Panc1 (cell line): Measurements from ENCODE around the gene RNASEH2A. TPM values are rescaled to one million over a fixed set of nuclear protein-coding genes. Genes with fewer than 3 reads are reported as not detected.

Experiments
- ATAC-seq: fragments of 200-7000 bp; cut with Tn5 transposase; 2 replicates; pipeline ENCODE4 v1.9.1; 2020; ENCODE audit warnings: mild to moderate bottlenecking, moderate library complexity
- BruUV-seq: library from RNA; stranded (reverse); fragments of 400-500 nt; replicated peaks from 2 replicates; lab custom pipeline; 2021; lab: Mats Ljungman, UMichigan
- CTCF ChIA-PET: fragments of 300-600 bp; sonication (Branson Sonifier 250); formaldehyde crosslinking; loops from one replicate; lab custom pipeline; 2022; ENCODE audit warnings: antibody characterized with exemption; lab: Charles Lee
- POLR2A ChIA-PET: fragments of 300-600 bp; sonication (Branson Sonifier 250); formaldehyde crosslinking; loops from one replicate; lab custom pipeline; 2022; ENCODE audit warnings: antibody characterized with exemption; lab: Charles Lee
- DNase-seq: peaks from one replicate; pipeline ENCODE4 v3.0.0-alpha.2; 2010; ENCODE audit warnings: low read depth, low spot score
- H3K27ac ChIP-seq: 2 replicates; pipeline ENCODE4 v1.5.1; 2011; ENCODE audit warnings: mild to moderate bottlenecking, low read length, inconsistent platforms
- H3K27me3 ChIP-seq: fragments of 200-500 bp; sonication (Bioruptor generic); 2 replicates; pipeline ENCODE4 v1.6.0; 2014; ENCODE audit warnings: low read length, inconsistent platforms; ENCODE audit not compliant: control insufficient read depth, insufficient read depth
- H3K36me3 ChIP-seq: fragments of 200-500 bp; sonication (Bioruptor generic); 2 replicates; pipeline ENCODE4 v1.5.1; 2014; ENCODE audit warnings: inconsistent platforms, mild to moderate bottlenecking, low read length, moderate library complexity; ENCODE audit not compliant: control insufficient read depth, insufficient read depth
- H3K4me1 ChIP-seq: 2 replicates; pipeline ENCODE4 v1.5.1; 2011; ENCODE audit warnings: inconsistent platforms, mild to moderate bottlenecking, low read length, moderate library complexity; ENCODE audit not compliant: control insufficient read depth, insufficient read depth
- H3K4me3 ChIP-seq, 2 experiments: 2 replicates each; pipeline ENCODE4 v1.5.1; 2011 to 2012; ENCODE audit warnings: low read depth in 2 of 2, low read length in 2 of 2, mild to moderate bottlenecking in 2 of 2, inconsistent platforms in 1 of 2, moderate library complexity in 1 of 2
- H3K9me3 ChIP-seq: fragments of 200-500 bp; sonication (Bioruptor generic); 2 replicates; pipeline ENCODE4 v1.5.1; 2014; ENCODE audit warnings: low read depth, mild to moderate bottlenecking, inconsistent platforms, low read length, moderate library complexity; ENCODE audit not compliant: control insufficient read depth, insufficient read depth
- POLR2AphosphoS5 ChIP-seq: IDR thresholded peaks from 2 replicates; pipeline ENCODE4 v1.6.1; 2012; ENCODE audit warnings: mild to moderate bottlenecking, low read depth, low read length, moderate library complexity
- SIN3A ChIP-seq: IDR thresholded peaks from 2 replicates; pipeline ENCODE4 v1.6.1; 2012; ENCODE audit warnings: low read depth, mild to moderate bottlenecking, low read length, moderate library complexity, borderline replicate concordance; ENCODE audit not compliant: insufficient read depth
- TCF7L2 ChIP-seq: IDR thresholded peaks from 2 replicates; pipeline ENCODE4 v1.6.1; 2011; ENCODE audit warnings: mild to moderate bottlenecking, low read depth, low read length, inconsistent platforms
- in situ Hi-C: cut with HindIII; loops from 2 replicates; pipeline ENCODE4 v1.10.0; 2016; ENCODE audit warnings: low sequenced_read_pairs, low pct_unique_long_range_greater_than_20kb
- intact Hi-C: fragments of 100-400 bp; cut with micrococcal nuclease; formaldehyde crosslinking; loops from one replicate; pipeline ENCODE4 v1.10.0; 2022; ENCODE audit not compliant: unreplicated experiment
- microRNA-seq: library from miRNA; unstranded; fragments of <30 nt; microRNA quantifications from one replicate; pipeline ENCODE4 v1.1.0, GENCODE V29; 2020; ENCODE audit not compliant: unreplicated experiment
- total RNA-seq: library from RNA; stranded (reverse); gene quantifications from one replicate; pipeline ENCODE4 v1.2.1, GENCODE V29; 2021; ENCODE audit not compliant: unreplicated experiment
- TF ChIP-seq, protein P1 (sequence below), 2 experiments: IDR thresholded peaks; 2 replicates each; pipeline ENCODE4 v1.6.1; 2011 to 2012; ENCODE audit warnings: low read depth in 2 of 2, control low read depth in 1 of 2, low read length in 1 of 2, mild to moderate bottlenecking in 1 of 2, moderate library complexity in 1 of 2; ENCODE audit not compliant: insufficient read depth in 1 of 2
- TF ChIP-seq, protein P2 (sequence below): fragments of 450-650 bp; IDR thresholded peaks from 2 replicates; pipeline ENCODE4 v1.5.1; 2017; ENCODE audit warnings: mild to moderate bottlenecking

Gene RNASEH2A
- total RNA-seq, 1 experiment from 2014 or later: 44.9 TPM

DNA sequence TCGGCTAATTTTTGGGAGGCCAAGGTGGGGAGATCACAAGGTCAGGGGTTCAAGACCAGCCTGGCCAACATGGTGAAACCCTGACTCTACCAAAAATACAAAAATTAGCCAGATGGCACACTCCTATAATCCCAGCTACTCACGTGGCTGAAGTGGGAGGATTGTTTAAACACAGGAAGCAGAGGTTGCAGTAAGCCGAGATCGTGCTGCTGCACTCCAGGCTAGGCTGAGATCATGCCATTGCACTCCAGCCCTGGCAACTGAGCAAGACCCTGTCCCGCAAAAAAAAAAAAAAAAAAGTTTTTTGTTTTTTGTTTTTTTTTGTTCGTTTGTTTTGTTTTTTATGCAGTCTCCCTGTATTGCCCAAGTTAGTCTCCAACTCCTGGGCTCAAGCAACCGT lies 53.2 kb downstream of the RNASEH2A start:
- intact Hi-C loops (no loop called here), in situ Hi-C loops (no loop called here)
- TF ChIP-seq, protein P1, sequence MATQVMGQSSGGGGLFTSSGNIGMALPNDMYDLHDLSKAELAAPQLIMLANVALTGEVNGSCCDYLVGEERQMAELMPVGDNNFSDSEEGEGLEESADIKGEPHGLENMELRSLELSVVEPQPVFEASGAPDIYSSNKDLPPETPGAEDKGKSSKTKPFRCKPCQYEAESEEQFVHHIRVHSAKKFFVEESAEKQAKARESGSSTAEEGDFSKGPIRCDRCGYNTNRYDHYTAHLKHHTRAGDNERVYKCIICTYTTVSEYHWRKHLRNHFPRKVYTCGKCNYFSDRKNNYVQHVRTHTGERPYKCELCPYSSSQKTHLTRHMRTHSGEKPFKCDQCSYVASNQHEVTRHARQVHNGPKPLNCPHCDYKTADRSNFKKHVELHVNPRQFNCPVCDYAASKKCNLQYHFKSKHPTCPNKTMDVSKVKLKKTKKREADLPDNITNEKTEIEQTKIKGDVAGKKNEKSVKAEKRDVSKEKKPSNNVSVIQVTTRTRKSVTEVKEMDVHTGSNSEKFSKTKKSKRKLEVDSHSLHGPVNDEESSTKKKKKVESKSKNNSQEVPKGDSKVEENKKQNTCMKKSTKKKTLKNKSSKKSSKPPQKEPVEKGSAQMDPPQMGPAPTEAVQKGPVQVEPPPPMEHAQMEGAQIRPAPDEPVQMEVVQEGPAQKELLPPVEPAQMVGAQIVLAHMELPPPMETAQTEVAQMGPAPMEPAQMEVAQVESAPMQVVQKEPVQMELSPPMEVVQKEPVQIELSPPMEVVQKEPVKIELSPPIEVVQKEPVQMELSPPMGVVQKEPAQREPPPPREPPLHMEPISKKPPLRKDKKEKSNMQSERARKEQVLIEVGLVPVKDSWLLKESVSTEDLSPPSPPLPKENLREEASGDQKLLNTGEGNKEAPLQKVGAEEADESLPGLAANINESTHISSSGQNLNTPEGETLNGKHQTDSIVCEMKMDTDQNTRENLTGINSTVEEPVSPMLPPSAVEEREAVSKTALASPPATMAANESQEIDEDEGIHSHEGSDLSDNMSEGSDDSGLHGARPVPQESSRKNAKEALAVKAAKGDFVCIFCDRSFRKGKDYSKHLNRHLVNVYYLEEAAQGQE (IDR thresholded peaks at IDR 0.05; ENCODE audit: insufficient read depth in 1 of 2, low read depth in 2 of 2, low read length in 1 of 2): no peak
- TF ChIP-seq, protein P2, sequence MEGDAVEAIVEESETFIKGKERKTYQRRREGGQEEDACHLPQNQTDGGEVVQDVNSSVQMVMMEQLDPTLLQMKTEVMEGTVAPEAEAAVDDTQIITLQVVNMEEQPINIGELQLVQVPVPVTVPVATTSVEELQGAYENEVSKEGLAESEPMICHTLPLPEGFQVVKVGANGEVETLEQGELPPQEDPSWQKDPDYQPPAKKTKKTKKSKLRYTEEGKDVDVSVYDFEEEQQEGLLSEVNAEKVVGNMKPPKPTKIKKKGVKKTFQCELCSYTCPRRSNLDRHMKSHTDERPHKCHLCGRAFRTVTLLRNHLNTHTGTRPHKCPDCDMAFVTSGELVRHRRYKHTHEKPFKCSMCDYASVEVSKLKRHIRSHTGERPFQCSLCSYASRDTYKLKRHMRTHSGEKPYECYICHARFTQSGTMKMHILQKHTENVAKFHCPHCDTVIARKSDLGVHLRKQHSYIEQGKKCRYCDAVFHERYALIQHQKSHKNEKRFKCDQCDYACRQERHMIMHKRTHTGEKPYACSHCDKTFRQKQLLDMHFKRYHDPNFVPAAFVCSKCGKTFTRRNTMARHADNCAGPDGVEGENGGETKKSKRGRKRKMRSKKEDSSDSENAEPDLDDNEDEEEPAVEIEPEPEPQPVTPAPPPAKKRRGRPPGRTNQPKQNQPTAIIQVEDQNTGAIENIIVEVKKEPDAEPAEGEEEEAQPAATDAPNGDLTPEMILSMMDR: no peak
- TF ChIP-seq SIN3A: no peak
- TF ChIP-seq TCF7L2: no peak
- TF ChIP-seq POLR2AphosphoS5: no peak
- Histone ChIP-seq H3K4me1 (no peaks in the 10 kb centered on the region), H3K27me3 (no peaks in the 10 kb centered on the region), H3K9me3 (no peaks in the 10 kb centered on the region), H3K36me3 (no peaks in the 10 kb centered on the region), H3K27ac (no peak overlapping the region), H3K4me3 (no peak overlapping the region)
- ChIA-PET CTCF (no interaction called here), POLR2A (no interaction called here)
- BruUV-seq: no TSS peak
- no peak for DNase-seq
- no peak for ATAC-seq

Small RNA genes lying within 50 kb of the gene (microRNA-seq; reads per million reads assigned to microRNA genes)
- gene MIR5684 (not detected), gene MIR6794 (not detected)

Other genes starting within 250 kb of the RNASEH2A start
- gene ZNF490, start 195.8 kb upstream of the RNASEH2A start, total RNA-seq: 7.0 TPM
- gene ZNF791, start 195.7 kb upstream of the RNASEH2A start, total RNA-seq: 19.0 TPM
- 43.0 TPM for gene MAN2B1, start 139.8 kb upstream of the RNASEH2A start, total RNA-seq
- gene WDR83, start 139.8 kb upstream of the RNASEH2A start, total RNA-seq: 10.8 TPM
- 76.9 TPM for gene DHPS, start 124.7 kb upstream of the RNASEH2A start, total RNA-seq
- gene GNG14, start 118.6 kb upstream of the RNASEH2A start, total RNA-seq: not detected
- 12.4 TPM for gene FBXW9, start 110.0 kb upstream of the RNASEH2A start, total RNA-seq
- 83.3 TPM for gene TNPO2, start 82.7 kb upstream of the RNASEH2A start, total RNA-seq
- gene TRIR, start 71.9 kb upstream of the RNASEH2A start, total RNA-seq: 143 TPM
- 69.9 TPM for gene GET3, start 69.1 kb upstream of the RNASEH2A start, total RNA-seq
- not detected for gene BEST2, start 54.8 kb upstream of the RNASEH2A start, total RNA-seq
- gene HOOK2, start 31.0 kb upstream of the RNASEH2A start, total RNA-seq: 14.3 TPM
- 49.7 TPM for gene JUNB, start 15.1 kb upstream of the RNASEH2A start, total RNA-seq
- gene PRDX2, start 4.8 kb upstream of the RNASEH2A start, total RNA-seq: 61.0 TPM
- gene THSD8, start 4.5 kb upstream of the RNASEH2A start, total RNA-seq: 24.8 TPM
- 2.4 TPM for gene RTBDN, start 28.0 kb downstream of the RNASEH2A start, total RNA-seq
- 3.1 TPM for gene MAST1, start 31.9 kb downstream of the RNASEH2A start, total RNA-seq
- gene DNASE2, start 74.9 kb downstream of the RNASEH2A start, total RNA-seq: 78.9 TPM
- gene KLF1, start 80.6 kb downstream of the RNASEH2A start, total RNA-seq: 0.10 TPM
- gene GCDH, start 84.6 kb downstream of the RNASEH2A start, total RNA-seq: 15.6 TPM
- gene SYCE2, start 112.7 kb downstream of the RNASEH2A start, total RNA-seq: 1.6 TPM
- 80.3 TPM for gene FARSA, start 127.1 kb downstream of the RNASEH2A start, total RNA-seq
- gene CALR, start 132.0 kb downstream of the RNASEH2A start, total RNA-seq: 1,060 TPM
- 111 TPM for gene RAD23A, start 139.3 kb downstream of the RNASEH2A start, total RNA-seq
- 36.7 TPM for gene GADD45GIP1, start 150.6 kb downstream of the RNASEH2A start, total RNA-seq
- gene DAND5, start 163.0 kb downstream of the RNASEH2A start, total RNA-seq: 0.54 TPM
- 144 TPM for gene NFIX, start 188.9 kb downstream of the RNASEH2A start, total RNA-seq